ENCODE data around the gene PHKG2.

PHKG2 gene

GRCh38 chr16:30775131-30775391 lies 26.8 kb downstream of the PHKG2 start:
- DNase-seq (ENCODE audit: low read depth) = no peak

GRCh38 chr16:30775392-30776188 lies 27.4 kb downstream of the PHKG2 start:
- DNase-seq (ENCODE audit: low read depth) = peak; percentile 57

- no peak for DNase-seq (ENCODE audit: low read depth)
Measured at GRCh38 chr16:30777591-30778297, 29.5 kb downstream of the PHKG2 start.

- no peak for DNase-seq (ENCODE audit: low read depth)
Measured at GRCh38 chr16:30778549-30779244, 30.5 kb downstream of the PHKG2 start.

- no peak for DNase-seq (ENCODE audit: low read depth)
Measured at GRCh38 chr16:30779596-30779995, 31.4 kb downstream of the PHKG2 start.

- DNase-seq (ENCODE audit: low read depth) = no peak
Measured at GRCh38 chr16:30780021-30780420, 31.8 kb downstream of the PHKG2 start.

- no peak for DNase-seq (ENCODE audit: low read depth)
Measured at GRCh38 chr16:30780549-30780948, 32.3 kb downstream of the PHKG2 start.

GRCh38 chr16:30782486-30783279 lies 34.5 kb downstream of the PHKG2 start:
- DNase-seq (ENCODE audit: low read depth) = no peak

- DNase-seq (ENCODE audit: low read depth) = no peak
Measured at GRCh38 chr16:30783280-30784109, 35.3 kb downstream of the PHKG2 start.

- DNase-seq (ENCODE audit: low read depth) = no peak
Measured at GRCh38 chr16:30784215-30784614, 36.0 kb downstream of the PHKG2 start.

GRCh38 chr16:30785126-30786106 lies 37.2 kb downstream of the PHKG2 start:
- no peak for DNase-seq (ENCODE audit: low read depth)

- no peak for DNase-seq (ENCODE audit: low read depth)
Measured at GRCh38 chr16:30786115-30786935, 38.1 kb downstream of the PHKG2 start.

GRCh38 chr16:30786936-30787612 lies 38.8 kb downstream of the PHKG2 start, which contains the start of gene ZNF629:
ZNF629 (minus strand) TSS chr16:30787205; CDS start chr16:30784482, 2,723 bp downstream.
- DNase-seq (ENCODE audit: low read depth) = no peak

- DNase-seq (ENCODE audit: low read depth) = no peak
Measured at GRCh38 chr16:30787613-30788378, 39.6 kb downstream of the PHKG2 start.

- DNase-seq (ENCODE audit: low read depth) = no peak
Measured at GRCh38 chr16:30793508-30794069, 45.4 kb downstream of the PHKG2 start.

GRCh38 chr16:30794634-30795033 lies 46.4 kb downstream of the PHKG2 start:
- DNase-seq (ENCODE audit: low read depth) = no peak

- no peak for DNase-seq (ENCODE audit: low read depth)
Measured at GRCh38 chr16:30797670-30798309, 49.6 kb downstream of the PHKG2 start.

Data from GM04504 (cell line).